ENCODE data around the gene CPNE2. TPM values are rescaled to one million over a fixed set of nuclear protein-coding genes. Genes with fewer than 3 reads are reported as not detected.

The CPNE2 gene
- total and polyA plus RNA-seq, 4 donors = 6.8 to 14.6 (median 11.0) TPM

DNA sequence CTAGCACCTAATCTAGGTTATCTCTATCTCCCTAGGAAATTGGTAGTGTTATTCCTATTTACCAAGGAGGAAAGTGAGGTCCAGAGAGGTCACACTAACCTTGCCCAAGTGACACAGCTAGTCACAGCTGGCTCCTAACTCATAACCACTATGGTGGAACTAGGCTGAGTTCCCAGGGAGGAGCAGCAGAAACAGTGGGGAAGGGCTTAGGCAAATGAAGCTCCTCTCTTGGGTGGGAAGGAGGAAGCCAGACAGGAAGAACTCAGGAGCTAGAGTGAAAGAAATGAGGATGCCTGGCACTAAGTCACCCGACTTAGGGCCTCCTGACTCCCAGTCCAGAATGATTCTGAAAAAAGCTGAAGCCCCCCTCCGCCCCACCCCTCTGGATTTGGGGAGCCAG, 59.0 kb downstream of the CPNE2 start:
- Histone ChIP-seq H3K9me3 (ENCODE audit: control insufficient read depth in 4 of 4, low read length in 3 of 4) (no peaks in the 10 kb centered on the region), H3K4me3 (ENCODE audit: low read depth in 1 of 3, low read length in 3 of 3) (no peak overlapping the region), H3K4me1 (ENCODE audit: control insufficient read depth in 4 of 4, insufficient read depth in 4 of 4, low read length in 3 of 4) (peaks cover 0 to 4% (median 0%) of the 10 kb centered on the region in 4 donors), H3K27ac (ENCODE audit: low read depth in 1 of 2, low read length in 2 of 2) (no peak overlapping the region), H3K9ac (ENCODE audit: low read depth in 1 of 2, low read length in 2 of 2) (no peak overlapping the region), H3K36me3 (ENCODE audit: control insufficient read depth in 4 of 4, insufficient read depth in 3 of 4, low read depth in 1 of 4, low read length in 3 of 4) (peaks cover 6 to 26% (median 21%) of the 10 kb centered on the region in 4 donors), H3K27me3 (ENCODE audit: control insufficient read depth in 4 of 4, insufficient read depth in 4 of 4, low read length in 3 of 4) (no peaks in the 10 kb centered on the region)
- TF ChIP-seq, protein P1, sequence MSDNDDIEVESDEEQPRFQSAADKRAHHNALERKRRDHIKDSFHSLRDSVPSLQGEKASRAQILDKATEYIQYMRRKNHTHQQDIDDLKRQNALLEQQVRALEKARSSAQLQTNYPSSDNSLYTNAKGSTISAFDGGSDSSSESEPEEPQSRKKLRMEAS (IDR thresholded peaks at IDR 0.05) = no peak
- TF ChIP-seq YY1 (IDR thresholded peaks at IDR 0.05) = no peak
- TF ChIP-seq, protein P2, sequence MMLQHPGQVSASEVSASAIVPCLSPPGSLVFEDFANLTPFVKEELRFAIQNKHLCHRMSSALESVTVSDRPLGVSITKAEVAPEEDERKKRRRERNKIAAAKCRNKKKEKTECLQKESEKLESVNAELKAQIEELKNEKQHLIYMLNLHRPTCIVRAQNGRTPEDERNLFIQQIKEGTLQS (IDR thresholded peaks at IDR 0.05) = no peak
- no peak for TF ChIP-seq HNF4G (IDR thresholded peaks at IDR 0.05)
- no peak for TF ChIP-seq TAF1 (conservative IDR thresholded peaks at IDR 0.05)
- TF ChIP-seq FOXA1 (IDR thresholded peaks at IDR 0.05) = no peak
- TF ChIP-seq, protein P3, sequence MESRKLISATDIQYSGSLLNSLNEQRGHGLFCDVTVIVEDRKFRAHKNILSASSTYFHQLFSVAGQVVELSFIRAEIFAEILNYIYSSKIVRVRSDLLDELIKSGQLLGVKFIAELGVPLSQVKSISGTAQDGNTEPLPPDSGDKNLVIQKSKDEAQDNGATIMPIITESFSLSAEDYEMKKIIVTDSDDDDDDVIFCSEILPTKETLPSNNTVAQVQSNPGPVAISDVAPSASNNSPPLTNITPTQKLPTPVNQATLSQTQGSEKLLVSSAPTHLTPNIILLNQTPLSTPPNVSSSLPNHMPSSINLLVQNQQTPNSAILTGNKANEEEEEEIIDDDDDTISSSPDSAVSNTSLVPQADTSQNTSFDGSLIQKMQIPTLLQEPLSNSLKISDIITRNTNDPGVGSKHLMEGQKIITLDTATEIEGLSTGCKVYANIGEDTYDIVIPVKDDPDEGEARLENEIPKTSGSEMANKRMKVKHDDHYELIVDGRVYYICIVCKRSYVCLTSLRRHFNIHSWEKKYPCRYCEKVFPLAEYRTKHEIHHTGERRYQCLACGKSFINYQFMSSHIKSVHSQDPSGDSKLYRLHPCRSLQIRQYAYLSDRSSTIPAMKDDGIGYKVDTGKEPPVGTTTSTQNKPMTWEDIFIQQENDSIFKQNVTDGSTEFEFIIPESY (IDR thresholded peaks at IDR 0.05) = no peak
- TF ChIP-seq RXRA (IDR thresholded peaks at IDR 0.05) = no peak
- TF ChIP-seq EGR1 (IDR thresholded peaks at IDR 0.05; ENCODE audit: low read depth in 2 of 2) = no peak
- no peak for TF ChIP-seq SP1 (IDR thresholded peaks at IDR 0.05)
- TF ChIP-seq HNF4A (conservative IDR thresholded peaks at IDR 0.05) = no peak
- no peak for TF ChIP-seq NR2F2 (IDR thresholded peaks at IDR 0.05)
- TF ChIP-seq, protein P4, sequence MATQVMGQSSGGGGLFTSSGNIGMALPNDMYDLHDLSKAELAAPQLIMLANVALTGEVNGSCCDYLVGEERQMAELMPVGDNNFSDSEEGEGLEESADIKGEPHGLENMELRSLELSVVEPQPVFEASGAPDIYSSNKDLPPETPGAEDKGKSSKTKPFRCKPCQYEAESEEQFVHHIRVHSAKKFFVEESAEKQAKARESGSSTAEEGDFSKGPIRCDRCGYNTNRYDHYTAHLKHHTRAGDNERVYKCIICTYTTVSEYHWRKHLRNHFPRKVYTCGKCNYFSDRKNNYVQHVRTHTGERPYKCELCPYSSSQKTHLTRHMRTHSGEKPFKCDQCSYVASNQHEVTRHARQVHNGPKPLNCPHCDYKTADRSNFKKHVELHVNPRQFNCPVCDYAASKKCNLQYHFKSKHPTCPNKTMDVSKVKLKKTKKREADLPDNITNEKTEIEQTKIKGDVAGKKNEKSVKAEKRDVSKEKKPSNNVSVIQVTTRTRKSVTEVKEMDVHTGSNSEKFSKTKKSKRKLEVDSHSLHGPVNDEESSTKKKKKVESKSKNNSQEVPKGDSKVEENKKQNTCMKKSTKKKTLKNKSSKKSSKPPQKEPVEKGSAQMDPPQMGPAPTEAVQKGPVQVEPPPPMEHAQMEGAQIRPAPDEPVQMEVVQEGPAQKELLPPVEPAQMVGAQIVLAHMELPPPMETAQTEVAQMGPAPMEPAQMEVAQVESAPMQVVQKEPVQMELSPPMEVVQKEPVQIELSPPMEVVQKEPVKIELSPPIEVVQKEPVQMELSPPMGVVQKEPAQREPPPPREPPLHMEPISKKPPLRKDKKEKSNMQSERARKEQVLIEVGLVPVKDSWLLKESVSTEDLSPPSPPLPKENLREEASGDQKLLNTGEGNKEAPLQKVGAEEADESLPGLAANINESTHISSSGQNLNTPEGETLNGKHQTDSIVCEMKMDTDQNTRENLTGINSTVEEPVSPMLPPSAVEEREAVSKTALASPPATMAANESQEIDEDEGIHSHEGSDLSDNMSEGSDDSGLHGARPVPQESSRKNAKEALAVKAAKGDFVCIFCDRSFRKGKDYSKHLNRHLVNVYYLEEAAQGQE (IDR thresholded peaks at IDR 0.05) = no peak
- no peak for TF ChIP-seq FOXA2 (IDR thresholded peaks at IDR 0.05)
- TF ChIP-seq JUND (IDR thresholded peaks at IDR 0.05) = no peak
- no peak for TF ChIP-seq GABPA (IDR thresholded peaks at IDR 0.05 in 1 of 2, conservative IDR thresholded peaks at IDR 0.05 in 1 of 2)
- 91% methylated on average over 2 of the region's 2 CpGs for WGBS
- DNase-seq (ENCODE audit: low spot score) = no peak

GRCh38 chr16:57152096-57153093, 60.0 kb downstream of the CPNE2 start:
- 91% methylated on average over 4 of the region's 4 CpGs for WGBS
- Histone ChIP-seq H3K4me1 (ENCODE audit: control insufficient read depth in 4 of 4, insufficient read depth in 4 of 4, low read length in 3 of 4) (peaks cover 0 to 2% (median 0%) of the 10 kb centered on the region in 4 donors), H3K27me3 (ENCODE audit: control insufficient read depth in 4 of 4, insufficient read depth in 4 of 4, low read length in 3 of 4) (no peaks in the 10 kb centered on the region), H3K27ac (ENCODE audit: low read depth in 1 of 2, low read length in 2 of 2) (no peak overlapping the region), H3K36me3 (ENCODE audit: control insufficient read depth in 4 of 4, insufficient read depth in 3 of 4, low read depth in 1 of 4, low read length in 3 of 4) (peaks cover 6 to 26% (median 21%) of the 10 kb centered on the region in 4 donors), H3K4me3 (ENCODE audit: low read depth in 1 of 3, low read length in 3 of 3) (no peak overlapping the region), H3K9me3 (ENCODE audit: control insufficient read depth in 4 of 4, low read length in 3 of 4) (no peaks in the 10 kb centered on the region), H3K9ac (ENCODE audit: low read depth in 1 of 2, low read length in 2 of 2) (no peak overlapping the region)
- TF ChIP-seq SP1 (IDR thresholded peaks at IDR 0.05) (no peak), NR2F2 (IDR thresholded peaks at IDR 0.05) (no peak), RXRA (IDR thresholded peaks at IDR 0.05) (no peak), HNF4A (conservative IDR thresholded peaks at IDR 0.05) (no peak), TAF1 (conservative IDR thresholded peaks at IDR 0.05) (no peak), RAD21 (IDR thresholded peaks at IDR 0.05) (no peak), EGR1 (IDR thresholded peaks at IDR 0.05; ENCODE audit: low read depth in 2 of 2) (no peak), JUND (IDR thresholded peaks at IDR 0.05) (no peak), FOXA2 (IDR thresholded peaks at IDR 0.05) (no peak), YY1 (IDR thresholded peaks at IDR 0.05) (no peak)
- TF ChIP-seq, protein P3 (IDR thresholded peaks at IDR 0.05) = no peak
- TF ChIP-seq, protein P1 (IDR thresholded peaks at IDR 0.05) = no peak
- TF ChIP-seq, protein P4 (IDR thresholded peaks at IDR 0.05) = no peak
- no peak for DNase-seq (ENCODE audit: low spot score)
